Kidney (tissue), 22 donors: ENCODE measurements around the gene RNF182. TPM values are rescaled to one million over a fixed set of nuclear protein-coding genes. Genes with fewer than 3 reads are reported as not detected.
"Not testable (repeated sequence)": the region's sequence is repeated elsewhere in the genome, so short reads cannot be mapped to it uniquely, and the experiment has no call there.

ENCODE experiments used
- DNase-seq, 5 donors: peaks; one replicate each; pipeline ENCODE4 v3.0.0-alpha.2; 2013 to 2020
- FAIRE-seq: peaks from 2 replicates; lab custom pipeline; 2012; peaks lifted over from hg19 to GRCh38; lab: Jason Lieb, UNC
- H3K27ac ChIP-seq, 2 donors: one replicate each; pipeline ENCODE4 v1.7.0; 2013; ENCODE audit warnings: low read depth in 2 of 2, low read length in 2 of 2, inconsistent platforms in 1 of 2
- H3K27me3 ChIP-seq: one replicate; pipeline ENCODE4 v1.7.1; 2013; ENCODE audit warnings: low read length, inconsistent platforms; ENCODE audit not compliant: control insufficient read depth, insufficient read depth
- H3K36me3 ChIP-seq, 3 donors: one replicate each; pipeline versions ENCODE4 v1.7.0 to v1.7.1; 2013; ENCODE audit warnings: low read length in 3 of 3, control low read depth in 1 of 3, inconsistent platforms in 1 of 3; ENCODE audit not compliant: insufficient read depth in 3 of 3, control insufficient read depth in 2 of 3
- H3K4me1 ChIP-seq, 3 donors: one replicate each; pipeline versions ENCODE4 v1.7.0 to v1.7.1; 2013; ENCODE audit warnings: low read length in 3 of 3, inconsistent platforms in 1 of 3, low read depth in 1 of 3; ENCODE audit not compliant: control insufficient read depth in 2 of 3, insufficient read depth in 2 of 3
- H3K4me3 ChIP-seq, 3 donors: one replicate each; pipeline versions ENCODE4 v1.7.0 to v1.8.1; 2013; ENCODE audit warnings: low read length in 3 of 3, control low read depth in 1 of 3, inconsistent platforms in 1 of 3
- H3K9ac ChIP-seq, 3 donors: one replicate each; pipeline versions ENCODE4 v1.7.0 to v1.7.1; 2013; ENCODE audit warnings: low read length in 3 of 3, control low read depth in 1 of 3, inconsistent platforms in 1 of 3
- H3K9me3 ChIP-seq, 3 donors: one replicate each; pipeline versions ENCODE4 v1.7.0 to v1.7.1; 2013; ENCODE audit warnings: low read length in 3 of 3, control low read depth in 1 of 3, inconsistent platforms in 1 of 3; ENCODE audit not compliant: control insufficient read depth in 2 of 3, insufficient read depth in 1 of 3
- CTCF ChIP-seq: IDR thresholded peaks from 3 replicates; pipeline ENCODE4 v1.5.1; 2012; ENCODE audit warnings: mild to moderate bottlenecking, moderate library complexity, borderline replicate concordance; ENCODE audit not compliant: insufficient read depth; ENCODE audit errors: extremely low read depth
- intact Hi-C: fragments of 100-400 bp; cut with DNase I; formaldehyde crosslinking; loops from one replicate; pipeline ENCODE4 v1.11.1; 2022
- long read RNA-seq, 10 donors: library from polyadenylated mRNA in 1 of 10; unstranded in 1 of 10; transcript quantifications; one replicate each; pipeline ENCODE4 v2.0.0 and lab custom pipeline, GENCODE V29; 2021 to 2026
- polyA plus RNA-seq: library from polyadenylated mRNA; stranded (reverse); fragments of 350-450 nt; fragmentation: Illumina TruSeq; extraction: RNeasy Lipid Tissue Mini Kit (QIAGEN cat#74804); gene quantifications from one replicate; pipeline ENCODE4 v1.2.3, GENCODE V29; 2014; ENCODE audit warnings: low read depth, low replicate concordance; ENCODE audit not compliant: insufficient read depth
- total RNA-seq: library from RNA; stranded (reverse); fragmentation: NEBNext Ultra II Directional; extraction: Animal tissue kit (Norgen Biotek cat#: 25700); gene quantifications from one replicate; pipeline ENCODE4 v1.2.1, GENCODE V29; 2021
- donor health status: control.
- donor health status: control.
- donor health status: control.
- donor health status: control.
- donor health status: control.
- donor health status: DM: yes; HTN: yes; CAD: no.
- donor health status: Normal renal cell carcinoma (clear cell type).

RNF182 gene
- total RNA-seq (3.9 TPM), polyA plus RNA-seq (0.90 TPM)
- long read RNA-seq, donor 1: 0 reads
- long read RNA-seq, donor 2: 0 reads
- long read RNA-seq, donor 3, partial matches to known transcripts: 0 of 1 reads
- long read RNA-seq, donor 3, other reads (novel, unspliced or antisense): 0 of 1 reads
- long read RNA-seq, donor 4: 0 reads
- long read RNA-seq, donor 5: 0 reads
- long read RNA-seq, donor 6: 0 reads
- long read RNA-seq, donor 7, partial matches to known transcripts: 1 of 4 reads
- long read RNA-seq, donor 7, other reads (novel, unspliced or antisense): 2 of 4 reads
- long read RNA-seq, donor 8: 0 reads
- long read RNA-seq, donor 9: 0 reads
- long read RNA-seq, donor 10, partial matches to known transcripts: 0 of 1 reads
- long read RNA-seq, donor 10, other reads (novel, unspliced or antisense): 0 of 1 reads

- Histone ChIP-seq H3K36me3 (no peaks in the 10 kb centered on the region), H3K4me3 (peak within 1 kb of the TSS; percentile 55 to 64 (median 62)), H3K4me1 (peaks cover 0 to 8% (median 0%) of the 10 kb centered on the region in 3 donors), H3K27ac (no peak within 1 kb of the TSS), H3K9ac (peak within 1 kb of the TSS; percentile 17 to 36 (median 33)), H3K27me3 (peaks cover 24% of the 10 kb centered on the region), H3K9me3 (no peaks in the 10 kb centered on the region)
- TF ChIP-seq CTCF: no peak
- DNase-seq (peak in 4 of 5 donors; percentile 19 to 52 (median 30)), FAIRE-seq (no peak)
- intact Hi-C loops: no loop called here
Measured at GRCh38 chr6:13924949-13925881, at the start of gene RNF182. TSS of gene RNF182 (plus strand) at chr6:13924952. CDS start at chr6:13977120, 52,168 bp downstream.

GRCh38 chr6:13877051-13877450 lies 47.7 kb upstream of the RNF182 start:
- H3K27ac ChIP-seq: no peak overlapping the region
- no peak overlapping the region for H3K9ac ChIP-seq
- H3K9me3 ChIP-seq: no peaks in the 10 kb centered on the region
- no peak overlapping the region for H3K4me3 ChIP-seq
- FAIRE-seq: no peak
- peaks cover 0 to 9% (median 0%) of the 10 kb centered on the region in 3 donors for H3K4me1 ChIP-seq
- H3K27me3 ChIP-seq: no peaks in the 10 kb centered on the region
- intact Hi-C loops: no loop called here
- no peak for DNase-seq
- TF ChIP-seq CTCF: no peak
- no peaks in the 10 kb centered on the region for H3K36me3 ChIP-seq

GRCh38 chr6:13880061-13880663 lies 44.6 kb upstream of the RNF182 start:
- DNase-seq, H3K27me3 ChIP-seq, H3K36me3 ChIP-seq, H3K4me3 ChIP-seq, H3K9ac ChIP-seq, FAIRE-seq, H3K27ac ChIP-seq, H3K9me3 ChIP-seq, intact Hi-C loops, H3K4me1 ChIP-seq: not testable (repeated sequence)
